Fibroblast of lung (primary cell): Measurements from ENCODE around the gene KLHL7. TPM values are rescaled to one million over a fixed set of nuclear protein-coding genes. Genes with fewer than 3 reads are reported as not detected.
A peak's percentile ranks its signal among the peaks of the same experiment; 100 is the strongest.

Experiments
- DNase-seq, 2 donors: peaks; one replicate each; pipeline versions ENCODE4 v3.0.0 to v3.0.0-alpha.2; 2010; ENCODE audit warnings: low read depth in 2 of 2
- H2AFZ ChIP-seq: 2 replicates; pipeline ENCODE4 v1.5.1; 2012; ENCODE audit warnings: low read length, control low read depth, inconsistent platforms
- H3K27ac ChIP-seq: 2 replicates; pipeline ENCODE4 v1.5.1; 2011; ENCODE audit warnings: low read length, control low read depth; ENCODE audit not compliant: insufficient read depth
- H3K27me3 ChIP-seq: 2 replicates; pipeline ENCODE4 v1.5.1; 2011; ENCODE audit warnings: mild to moderate bottlenecking, low read length; ENCODE audit not compliant: control insufficient read depth, insufficient read depth
- H3K36me3 ChIP-seq: 2 replicates; pipeline ENCODE4 v1.5.1; 2011; ENCODE audit warnings: low read length; ENCODE audit not compliant: control insufficient read depth, insufficient read depth
- H3K4me1 ChIP-seq: 2 replicates; pipeline ENCODE4 v1.5.1; 2011; ENCODE audit warnings: low read length; ENCODE audit not compliant: control insufficient read depth, insufficient read depth; ENCODE audit errors: extremely low read depth
- H3K4me2 ChIP-seq: 2 replicates; pipeline ENCODE4 v1.5.1; 2011; ENCODE audit warnings: low read length, control low read depth; ENCODE audit not compliant: insufficient read depth; ENCODE audit errors: extremely low read depth
- H3K4me3 ChIP-seq, 4 experiments: fragments of 200-600 bp in 1 of 4; sonication (generic) in 1 of 4; replicated peaks in 1 of 4; 2 replicates each; pipeline ENCODE4 v1.5.1; 2011 to 2016; ENCODE audit warnings: low read length in 4 of 4, low read depth in 3 of 4, mild to moderate bottlenecking in 3 of 4, control low read depth in 2 of 4, inconsistent platforms in 1 of 4, mixed read lengths in 1 of 4; ENCODE audit not compliant: insufficient read depth in 1 of 4; ENCODE audit errors: control extremely low read depth in 1 of 4
- H3K79me2 ChIP-seq: 2 replicates; pipeline ENCODE4 v1.5.1; 2012; ENCODE audit warnings: mild to moderate bottlenecking, low read length, inconsistent platforms; ENCODE audit not compliant: control insufficient read depth, insufficient read depth
- H3K9ac ChIP-seq: 2 replicates; pipeline ENCODE4 v1.5.1; 2011; ENCODE audit warnings: mild to moderate bottlenecking, low read length, control low read depth; ENCODE audit not compliant: insufficient read depth
- H3K9me3 ChIP-seq: 2 replicates; pipeline ENCODE4 v1.5.1; 2012; ENCODE audit warnings: low read depth, low read length; ENCODE audit not compliant: control insufficient read depth, insufficient read depth
- H4K20me1 ChIP-seq: 2 replicates; pipeline ENCODE4 v1.5.1; 2011; ENCODE audit warnings: low read length; ENCODE audit not compliant: control insufficient read depth, insufficient read depth; ENCODE audit errors: extremely low read depth
- CTCF ChIP-seq, 2 donors: IDR thresholded peaks in 1 of 2; conservative IDR thresholded peaks in 1 of 2; 1 replicate in 1 of 2; 2 replicates in 1 of 2; pipeline ENCODE4 v1.5.1; 2011 to 2012; ENCODE audit warnings: low read length in 2 of 2, control low read depth in 1 of 2, inconsistent platforms in 1 of 2, low read depth in 1 of 2, mild to moderate bottlenecking in 1 of 2
- EZH2 ChIP-seq: IDR thresholded peaks from 2 replicates; pipeline ENCODE4 v1.5.1; 2012; ENCODE audit warnings: low read length, control low read depth, mild to moderate bottlenecking; ENCODE audit errors: missing control alignments
- polyA plus RNA-seq, 2 donors: library from polyadenylated mRNA; depleted of rRNA in 1 of 2; stranded (reverse) in 1 of 2; unstranded in 1 of 2; fragments of >200 nt; gene quantifications; 2 replicates each; pipeline ENCODE4 v1.2.1, GENCODE V29; 2011 to 2012; ENCODE audit warnings: missing spikeins in 1 of 2
- total RNA-seq: library from RNA; depleted of rRNA; stranded (reverse); fragments of >200 nt; gene quantifications from 2 replicates; pipeline ENCODE4 v1.2.1, GENCODE V29; 2014

The KLHL7 gene
- total and polyA plus RNA-seq, 2 donors (not counting 1 experiment from before 2014, with no cell fraction given), result 23.5 to 44.5 TPM

- Histone ChIP-seq H3K4me2 (no peak overlapping the region), H3K9ac (no peak overlapping the region), H3K4me3 (no peak overlapping the region), H3K27ac (no peak overlapping the region), H3K4me1 (no peaks in the 10 kb centered on the region), H2AFZ (no peak overlapping the region), H4K20me1 (no peaks in the 10 kb centered on the region), H3K36me3 (no peaks in the 10 kb centered on the region), H3K79me2 (peaks cover 24% of the 10 kb centered on the region), H3K9me3 (no peaks in the 10 kb centered on the region), H3K27me3 (no peaks in the 10 kb centered on the region)
- no peak for DNase-seq
- TF ChIP-seq EZH2, result no peak
- no peak for TF ChIP-seq CTCF (conservative IDR thresholded peaks at IDR 0.05 in 1 of 2, IDR thresholded peaks at IDR 0.05 in 1 of 2; ENCODE audit: low read depth in 1 of 2, low read length in 2 of 2)
These were observed 3.4 kb downstream of the KLHL7 start for GRCh38 chr7:23108995-23109394.

- TF ChIP-seq CTCF (conservative IDR thresholded peaks at IDR 0.05 in 1 of 2, IDR thresholded peaks at IDR 0.05 in 1 of 2; ENCODE audit: low read depth in 1 of 2, low read length in 2 of 2), result no peak
- TF ChIP-seq EZH2, result no peak
- H3K4me3 ChIP-seq, result no peak overlapping the region
- no peak overlapping the region for H3K9ac ChIP-seq
- H2AFZ ChIP-seq, result no peak overlapping the region
- no peak for DNase-seq
- H3K36me3 ChIP-seq, result no peaks in the 10 kb centered on the region
- H3K4me2 ChIP-seq, result no peak overlapping the region
- H3K27me3 ChIP-seq, result no peaks in the 10 kb centered on the region
- H3K27ac ChIP-seq, result no peak overlapping the region
- no peaks in the 10 kb centered on the region for H3K4me1 ChIP-seq
- H3K79me2 ChIP-seq, result peaks cover 24% of the 10 kb centered on the region
- no peaks in the 10 kb centered on the region for H4K20me1 ChIP-seq
- H3K9me3 ChIP-seq, result no peaks in the 10 kb centered on the region
These were observed 3.9 kb downstream of the KLHL7 start for GRCh38 chr7:23109470-23109869.

- DNase-seq, result peak in 1 of 2 donors; percentile 52
- Histone ChIP-seq H3K9me3 (no peaks in the 10 kb centered on the region), H3K79me2 (peaks cover 7% of the 10 kb centered on the region), H3K4me3 (no peak overlapping the region), H3K36me3 (no peaks in the 10 kb centered on the region), H4K20me1 (no peaks in the 10 kb centered on the region), H3K27me3 (no peaks in the 10 kb centered on the region), H3K27ac (no peak overlapping the region), H2AFZ (no peak overlapping the region), H3K4me1 (no peaks in the 10 kb centered on the region), H3K9ac (no peak overlapping the region), H3K4me2 (no peak overlapping the region)
- TF ChIP-seq EZH2 (no peak), CTCF (conservative IDR thresholded peaks at IDR 0.05 in 1 of 2, IDR thresholded peaks at IDR 0.05 in 1 of 2; ENCODE audit: low read depth in 1 of 2, low read length in 2 of 2) (no peak)
These were observed 9.3 kb downstream of the KLHL7 start for GRCh38 chr7:23114896-23115295.
